ENCODE results near the gene ADCY10.
"Not testable (repeated sequence)": the region's sequence is repeated elsewhere in the genome, so short reads cannot be mapped to it uniquely, and the experiment has no call there.

The ADCY10 gene

GRCh38 chr1:167864392-167865032, 49.4 kb downstream of the ADCY10 start:
- no peak for DNase-seq (ENCODE audit: low spot score)
- no peaks in the 10 kb centered on the region for H3K36me3 ChIP-seq (ENCODE audit: low read depth)
- H3K9me3 ChIP-seq (ENCODE audit: severe bottlenecking) = no peaks in the 10 kb centered on the region
- H3K27me3 ChIP-seq (ENCODE audit: insufficient read depth, poor library complexity, severe bottlenecking) = no peaks in the 10 kb centered on the region
- ATAC-seq (ENCODE audit: low read depth) = no peak
- TF ChIP-seq CTCF (IDR thresholded peaks at IDR 0.05; ENCODE audit: poor library complexity, severe bottlenecking) = no peak
- H3K4me1 ChIP-seq (ENCODE audit: insufficient read depth, poor library complexity, severe bottlenecking) = no peaks in the 10 kb centered on the region
- no peak overlapping the region for H3K27ac ChIP-seq (ENCODE audit: poor library complexity, severe bottlenecking)
- no peak overlapping the region for H3K4me3 ChIP-seq (ENCODE audit: severe bottlenecking)

DNA sequence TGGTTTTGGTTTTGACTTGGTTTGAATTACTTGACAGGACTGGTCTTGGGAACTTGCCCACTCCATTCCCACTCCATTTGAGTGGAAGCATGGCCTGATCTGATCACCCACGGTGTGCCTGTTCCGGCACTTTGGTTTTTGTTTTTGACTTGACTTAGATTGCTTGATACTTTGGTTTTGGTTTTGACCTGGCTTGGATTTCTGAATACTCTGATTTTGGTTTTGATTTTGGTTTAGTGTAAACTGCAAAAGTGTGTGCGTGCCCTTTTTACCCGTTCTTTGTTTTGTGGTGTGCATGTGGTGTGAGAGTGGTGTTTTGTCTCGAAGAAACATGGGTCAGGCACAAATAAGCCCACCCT, 50.0 kb downstream of the ADCY10 start:
- H3K36me3 ChIP-seq (ENCODE audit: low read depth) = no peaks in the 10 kb centered on the region
- H3K27me3 ChIP-seq (ENCODE audit: insufficient read depth, poor library complexity, severe bottlenecking) = no peaks in the 10 kb centered on the region
- no peaks in the 10 kb centered on the region for H3K9me3 ChIP-seq (ENCODE audit: severe bottlenecking)
- no peak overlapping the region for H3K4me3 ChIP-seq (ENCODE audit: severe bottlenecking)
- TF ChIP-seq CTCF (IDR thresholded peaks at IDR 0.05; ENCODE audit: poor library complexity, severe bottlenecking) = no peak
- DNase-seq (ENCODE audit: low spot score) (no peak), ATAC-seq (ENCODE audit: low read depth) (no peak)
- no peaks in the 10 kb centered on the region for H3K4me1 ChIP-seq (ENCODE audit: insufficient read depth, poor library complexity, severe bottlenecking)
- H3K27ac ChIP-seq (ENCODE audit: poor library complexity, severe bottlenecking) = no peak overlapping the region

DNA sequence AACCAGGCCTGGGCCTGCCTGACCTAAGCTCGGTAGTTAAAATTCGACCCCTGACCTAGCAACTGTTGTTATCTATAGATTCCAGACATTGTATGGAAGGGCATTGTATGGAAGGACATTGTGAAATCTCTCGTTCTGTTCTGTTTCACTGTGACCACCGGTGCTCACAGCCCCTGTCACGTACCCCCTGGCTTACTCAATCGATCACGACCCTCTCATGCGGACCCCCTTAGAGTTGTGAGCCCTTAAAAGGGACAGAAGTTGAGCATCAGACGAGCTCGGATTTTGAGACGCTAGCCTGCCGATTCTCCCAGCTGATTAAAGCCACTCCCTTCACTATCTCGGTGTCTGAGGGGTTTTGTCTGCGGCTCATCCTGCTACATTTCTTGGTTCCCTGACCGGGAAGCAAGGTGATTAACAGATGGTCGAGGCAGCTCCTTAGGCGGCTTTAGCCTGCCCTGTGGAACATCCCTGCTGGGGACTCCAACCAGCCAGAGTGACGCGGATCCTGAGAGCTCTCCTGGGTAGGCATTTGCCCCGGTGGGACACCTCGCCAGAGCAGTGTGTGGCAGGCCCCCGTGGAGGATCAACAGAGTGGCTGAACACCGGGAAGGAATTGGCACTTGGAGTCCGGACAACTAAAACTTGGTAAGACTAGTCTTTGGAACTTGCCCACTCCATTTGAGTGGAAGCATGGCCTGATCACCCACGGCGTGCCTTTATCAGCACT, 50.6 kb downstream of the ADCY10 start:
- not testable (repeated sequence) for H3K27ac ChIP-seq (ENCODE audit: poor library complexity, severe bottlenecking); ATAC-seq (ENCODE audit: low read depth); DNase-seq (ENCODE audit: low spot score); H3K9me3 ChIP-seq (ENCODE audit: severe bottlenecking); H3K4me1 ChIP-seq (ENCODE audit: insufficient read depth, poor library complexity, severe bottlenecking); H3K4me3 ChIP-seq (ENCODE audit: severe bottlenecking); H3K27me3 ChIP-seq (ENCODE audit: insufficient read depth, poor library complexity, severe bottlenecking); H3K36me3 ChIP-seq (ENCODE audit: low read depth)

DNA sequence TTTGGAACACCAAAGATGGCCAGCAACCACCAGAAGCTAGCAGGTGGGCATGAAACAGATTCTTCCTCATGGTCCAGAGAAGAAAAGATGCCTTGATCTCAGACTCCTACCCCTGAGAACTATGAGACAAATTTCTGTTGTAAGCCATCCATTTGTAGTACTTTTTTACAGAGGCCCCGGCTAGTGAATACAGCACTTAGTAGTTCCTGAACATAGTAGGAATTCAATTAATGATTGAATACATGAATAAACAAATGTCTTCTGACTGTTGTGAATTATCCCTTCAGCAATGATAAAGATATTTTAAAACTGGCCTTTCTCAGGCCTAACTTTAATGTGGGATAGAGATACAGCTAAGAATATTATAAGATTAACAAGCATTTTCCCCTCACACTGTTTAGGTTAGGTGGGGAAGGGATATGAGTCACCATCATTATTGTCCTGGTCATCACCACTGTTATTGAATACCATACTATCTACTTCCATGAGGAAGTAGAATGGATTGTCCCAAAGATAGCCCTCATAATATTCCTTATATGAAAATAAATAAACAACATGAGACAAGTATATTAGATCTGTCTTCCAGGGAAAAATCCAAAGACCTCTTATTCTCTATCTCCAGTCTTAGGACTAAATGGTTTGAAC, 51.4 kb downstream of the ADCY10 start:
- H3K4me3 ChIP-seq (ENCODE audit: severe bottlenecking) = no peak overlapping the region
- no peak overlapping the region for H3K27ac ChIP-seq (ENCODE audit: poor library complexity, severe bottlenecking)
- TF ChIP-seq CTCF (IDR thresholded peaks at IDR 0.05; ENCODE audit: poor library complexity, severe bottlenecking) = no peak
- H3K4me1 ChIP-seq (ENCODE audit: insufficient read depth, poor library complexity, severe bottlenecking) = no peaks in the 10 kb centered on the region
- ATAC-seq (ENCODE audit: low read depth) (0 out of 3 replicates have a peak, but pooled peaks have one; percentile 25), DNase-seq (ENCODE audit: low spot score) (no peak)
- H3K27me3 ChIP-seq (ENCODE audit: insufficient read depth, poor library complexity, severe bottlenecking) = no peaks in the 10 kb centered on the region
- H3K36me3 ChIP-seq (ENCODE audit: low read depth) = no peaks in the 10 kb centered on the region
- no peaks in the 10 kb centered on the region for H3K9me3 ChIP-seq (ENCODE audit: severe bottlenecking)

GRCh38 chr1:167861664-167862381, 52.1 kb downstream of the ADCY10 start:
- Histone ChIP-seq H3K36me3 (ENCODE audit: low read depth) (no peaks in the 10 kb centered on the region), H3K27me3 (ENCODE audit: insufficient read depth, poor library complexity, severe bottlenecking) (no peaks in the 10 kb centered on the region), H3K9me3 (ENCODE audit: severe bottlenecking) (no peaks in the 10 kb centered on the region), H3K27ac (ENCODE audit: poor library complexity, severe bottlenecking) (no peak overlapping the region), H3K4me1 (ENCODE audit: insufficient read depth, poor library complexity, severe bottlenecking) (no peaks in the 10 kb centered on the region), H3K4me3 (ENCODE audit: severe bottlenecking) (no peak overlapping the region)
- TF ChIP-seq CTCF (IDR thresholded peaks at IDR 0.05; ENCODE audit: poor library complexity, severe bottlenecking) = no peak
- no peak for ATAC-seq (ENCODE audit: low read depth)
- DNase-seq (ENCODE audit: low spot score) = no peak

Data from RWPE2 (cell line).